H1 (cell line): Measurements from ENCODE around the gene MRPS27. TPM values are rescaled to one million over a fixed set of nuclear protein-coding genes. Genes with fewer than 3 reads are reported as not detected.

Source experiments
- CTCF ChIA-PET: fragments of 300-600 bp; sonication (Branson Sonifier 250); formaldehyde crosslinking; loops from one replicate; lab custom pipeline; 2021; ENCODE audit not compliant: partially characterized antibody; lab: Charles Lee
- POLR2A ChIA-PET: fragments of 300-600 bp; sonication (Branson Sonifier 250); formaldehyde crosslinking; loops from one replicate; lab custom pipeline; 2021; ENCODE audit warnings: inconsistent platforms; ENCODE audit not compliant: partially characterized antibody; lab: Charles Lee
- DNase-seq, 2 experiments: peaks; one replicate each; pipeline versions ENCODE4 v3.0.0 to v3.0.0-alpha.2; 2010 to 2022; ENCODE audit warnings: low spot score in 2 of 2, low read depth in 1 of 2, mixed read lengths in 1 of 2
- FAIRE-seq: peaks from 2 replicates; lab custom pipeline; 2011; peaks lifted over from hg19 to GRCh38; lab: Jason Lieb, UNC
- H2AFZ ChIP-seq: 2 replicates; pipeline ENCODE4 v1.8.1; 2012; ENCODE audit warnings: low read length, inconsistent platforms
- H2AK5ac ChIP-seq: 2 replicates; pipeline ENCODE4 v1.6.1; 2013; ENCODE audit warnings: low read depth, low read length
- H2BK120ac ChIP-seq: replicated peaks from 2 replicates; pipeline ENCODE3; 2013; ENCODE audit warnings: low read depth, low read length, inconsistent platforms
- H2BK12ac ChIP-seq: 2 replicates; pipeline ENCODE4 v1.6.1; 2013; ENCODE audit warnings: low read depth, low read length
- H2BK15ac ChIP-seq: 2 replicates; pipeline ENCODE4 v1.6.1; 2013; ENCODE audit warnings: low read length
- H2BK20ac ChIP-seq: 2 replicates; pipeline ENCODE4 v1.6.1; 2013; ENCODE audit warnings: low read length
- H2BK5ac ChIP-seq: 2 replicates; pipeline ENCODE4 v1.6.1; 2013; ENCODE audit warnings: low read depth, low read length
- H3K14ac ChIP-seq: 2 replicates; pipeline ENCODE4 v1.6.1; 2013; ENCODE audit warnings: inconsistent platforms; ENCODE audit not compliant: insufficient read length
- H3K18ac ChIP-seq: 2 replicates; pipeline ENCODE4 v1.6.1; 2013; ENCODE audit warnings: low read length; ENCODE audit errors: extremely low read depth
- H3K23ac ChIP-seq: 2 replicates; pipeline ENCODE4 v1.6.1; 2013; ENCODE audit warnings: inconsistent platforms; ENCODE audit not compliant: insufficient read length
- H3K23me2 ChIP-seq: 2 replicates; pipeline ENCODE4 v1.6.1; 2013; ENCODE audit warnings: low read depth, low read length
- H3K27ac ChIP-seq: 2 replicates; pipeline ENCODE4 v1.6.1; 2011; ENCODE audit warnings: low read depth, low read length, inconsistent platforms
- H3K27me3 ChIP-seq, 4 experiments: replicated peaks in 1 of 4; 1 replicate in 1 of 4; 2 replicates in 3 of 4; pipeline versions ENCODE4 v1.6.1 to v1.8.1; 2011 to 2013; ENCODE audit warnings: low read length in 3 of 4, mild to moderate bottlenecking in 3 of 4, inconsistent platforms in 2 of 4, mixed read lengths in 2 of 4, moderate library complexity in 1 of 4; ENCODE audit not compliant: control insufficient read depth in 3 of 4, insufficient read depth in 3 of 4; ENCODE audit errors: extremely low read depth in 1 of 4
- H3K36me3 ChIP-seq, 4 experiments: 2 replicates each; pipeline versions ENCODE4 v1.6.1 to v1.8.1; 2011 to 2013; ENCODE audit warnings: mild to moderate bottlenecking in 4 of 4, low read length in 3 of 4, moderate library complexity in 2 of 4, control low read depth in 1 of 4, inconsistent platforms in 1 of 4; ENCODE audit not compliant: insufficient read depth in 4 of 4, control insufficient read depth in 2 of 4
- H3K4ac ChIP-seq: replicated peaks from 2 replicates; pipeline ENCODE3; 2013; ENCODE audit warnings: low read length, low read depth, mixed read lengths, inconsistent platforms; ENCODE audit not compliant: insufficient read length
- H3K4me1 ChIP-seq, 4 experiments: replicated peaks in 1 of 4; 1 replicate in 1 of 4; 2 replicates in 3 of 4; pipeline versions ENCODE4 v1.6.1 to v1.8.1; 2011 to 2013; ENCODE audit warnings: low read length in 3 of 4, inconsistent platforms in 2 of 4, mixed read lengths in 1 of 4; ENCODE audit not compliant: insufficient read depth in 4 of 4, control insufficient read depth in 3 of 4
- H3K4me2 ChIP-seq, 2 experiments: 2 replicates each; pipeline versions ENCODE4 v1.6.1 to v1.8.1; 2011 to 2013; ENCODE audit warnings: low read depth in 2 of 2, low read length in 2 of 2, control low read depth in 1 of 2, inconsistent platforms in 1 of 2, mild to moderate bottlenecking in 1 of 2; ENCODE audit not compliant: insufficient read depth in 1 of 2
- H3K4me3 ChIP-seq, 4 experiments: fragments of 200-600, 300-600 bp in 1 of 4; sonication (generic), shearing (Covaris generic), sonication (Bioruptor Twin) in 1 of 4; 2 replicates each; pipeline versions ENCODE4 v1.5.1 to v1.8.1; 2011 to 2016; ENCODE audit warnings: low read length in 4 of 4, low read depth in 3 of 4, control low read depth in 2 of 4, inconsistent platforms in 2 of 4, mild to moderate bottlenecking in 2 of 4, mixed read lengths in 1 of 4, moderate library complexity in 1 of 4; ENCODE audit not compliant: insufficient read depth in 2 of 4; ENCODE audit errors: extremely low read depth in 1 of 4
- H3K56ac ChIP-seq: replicated peaks from 2 replicates; pipeline ENCODE3; 2013; ENCODE audit warnings: low read depth, mild to moderate bottlenecking, mixed read lengths, low read length, inconsistent platforms; ENCODE audit not compliant: insufficient read length
- H3K79me1 ChIP-seq: 2 replicates; pipeline ENCODE4 v1.6.1; 2013; ENCODE audit warnings: low read depth, low read length, control low read depth
- H3K79me2 ChIP-seq, 2 experiments: 2 replicates each; pipeline versions ENCODE4 v1.6.1 to v1.8.1; 2012 to 2013; ENCODE audit warnings: low read length in 2 of 2, mild to moderate bottlenecking in 2 of 2, inconsistent platforms in 1 of 2; ENCODE audit not compliant: insufficient read depth in 2 of 2, control insufficient read depth in 1 of 2
- H3K9ac ChIP-seq, 4 experiments: replicated peaks in 1 of 4; 1 replicate in 1 of 4; 2 replicates in 3 of 4; pipeline versions ENCODE4 v1.6.1 to v1.8.1; 2011 to 2013; ENCODE audit warnings: low read depth in 3 of 4, low read length in 3 of 4, control low read depth in 2 of 4, mild to moderate bottlenecking in 2 of 4, moderate library complexity in 2 of 4, inconsistent platforms in 1 of 4; ENCODE audit errors: extremely low read depth in 1 of 4
- H3K9me3 ChIP-seq, 2 experiments: 2 replicates each; pipeline versions ENCODE4 v1.6.1 to v1.8.1; 2012 to 2013; ENCODE audit warnings: mild to moderate bottlenecking in 2 of 2, moderate library complexity in 2 of 2, control low read depth in 1 of 2, inconsistent platforms in 1 of 2, low read depth in 1 of 2, low read length in 1 of 2, mixed read lengths in 1 of 2; ENCODE audit not compliant: insufficient read depth in 2 of 2
- H4K20me1 ChIP-seq, 2 experiments: replicated peaks in 1 of 2; 2 replicates each; pipeline versions ENCODE3 to v1.8.1; 2011 to 2013; ENCODE audit warnings: inconsistent platforms in 2 of 2, low read length in 2 of 2, mild to moderate bottlenecking in 1 of 2; ENCODE audit not compliant: insufficient read depth in 2 of 2, control insufficient read depth in 1 of 2
- H4K5ac ChIP-seq: 2 replicates; pipeline ENCODE4 v1.6.1; 2013; ENCODE audit warnings: low read length, low read depth, mixed read lengths, inconsistent platforms; ENCODE audit not compliant: insufficient read length
- H4K8ac ChIP-seq: 2 replicates; pipeline ENCODE4 v1.8.0; 2013; ENCODE audit warnings: mild to moderate bottlenecking, moderate library complexity, low read length, inconsistent platforms; ENCODE audit not compliant: insufficient read depth; ENCODE audit errors: extremely low read depth
- H4K91ac ChIP-seq: replicated peaks from 2 replicates; pipeline ENCODE3; 2013; ENCODE audit warnings: low read length, mixed read lengths, inconsistent platforms; ENCODE audit not compliant: insufficient read length
- BCL11A ChIP-seq, 2 experiments: IDR thresholded peaks; one replicate each; pipeline ENCODE4 v1.6.1; 2011; ENCODE audit warnings: low read depth in 2 of 2, low read length in 2 of 2, mild to moderate bottlenecking in 2 of 2
- EGR1 ChIP-seq: IDR thresholded peaks from 2 replicates; pipeline ENCODE4 v1.6.1; 2011; ENCODE audit warnings: low read depth, low read length, borderline replicate concordance
- TAF1 ChIP-seq: IDR thresholded peaks from 2 replicates; pipeline ENCODE4 v1.6.1; 2011; ENCODE audit warnings: mild to moderate bottlenecking, low read depth, low read length
- TEAD4 ChIP-seq: IDR thresholded peaks from 2 replicates; pipeline ENCODE4 v1.6.1; 2012; ENCODE audit warnings: low read depth, low read length, inconsistent platforms, mixed read lengths
- WGBS, 2 experiments: shearing (Covaris generic) in 1 of 2; methylation state at CpG; one replicate each; pipeline versions ENCODE4 v1.1.6 to v1.1.7; 2013 to 2015; ENCODE audit warnings: low lambda C conversion rate in 2 of 2, mixed read lengths in 2 of 2, inconsistent platforms in 1 of 2, low coverage in 1 of 2, missing lambda C conversion rate in 1 of 2; ENCODE audit not compliant: insufficient replicate concordance in 2 of 2, insufficient coverage in 1 of 2, insufficient read length in 1 of 2; ENCODE audit errors: extremely low coverage in 1 of 2, missing lambda C conversion rate in 1 of 2; 5-methylcytosine and 5-hydroxymethylcytosine counted together
- polyA plus RNA-seq, 7 experiments: library from polyadenylated mRNA; depleted of rRNA in 3 of 7; stranded (reverse) in 5 of 7; unstranded in 2 of 7; fragments of >200 nt in 5 of 7; fragments of 200-250 nt in 2 of 7; gene quantifications; 1 replicate in 5 of 7; 2 replicates in 1 of 7; 4 replicates in 1 of 7; pipeline versions ENCODE4 v1.2.1 to v1.2.3, GENCODE V29; 2011 to 2013; ENCODE audit warnings: missing spikeins in 2 of 7, mixed read lengths in 2 of 7
- total RNA-seq: library from RNA; stranded (reverse); fragmentation: NEBNext Ultra II Directional; extraction: Animal tissue kit (Norgen Biotek cat#: 25700); gene quantifications from 2 replicates; pipeline ENCODE4 v1.2.1, GENCODE V29; 2021

MRPS27 gene
- total and polyA plus RNA-seq, 2 of the 8 experiments (the other 6 are each of a cell fraction or from before 2014, with no cell fraction given), result 93.2 to 102 TPM

- TF ChIP-seq TEAD4 (no peak), BCL11A (IDR thresholded peaks at IDR 0.05; ENCODE audit: low read depth in 2 of 2, low read length in 2 of 2) (no peak), EGR1 (no peak), TAF1 (no peak)
- Histone ChIP-seq H2BK5ac (no peak overlapping the region), H3K4me3 (no peak overlapping the region), H2AK5ac (no peak overlapping the region), H3K14ac (no peak overlapping the region), H2BK15ac (no peak overlapping the region), H3K9ac (no peak overlapping the region), H3K27ac (no peak overlapping the region), H4K20me1 (no peaks in the 10 kb centered on the region), H3K27me3 (no peaks in the 10 kb centered on the region), H3K4me2 (no peak overlapping the region), H3K36me3 (no peaks in the 10 kb centered on the region), H2BK20ac (no peak overlapping the region), H3K79me1 (no peaks in the 10 kb centered on the region), H3K4ac (no peak overlapping the region), H2BK120ac (no peak overlapping the region), H3K4me1 (peaks cover 0 to 3% (median 2%) of the 10 kb centered on the region in 4 experiments; a peak in 4 of 7 replicates), H3K18ac (no peak overlapping the region), H4K5ac (no peak overlapping the region), H3K23ac (no peak overlapping the region), H3K56ac (no peak overlapping the region), H2BK12ac (no peak overlapping the region), H3K23me2 (no peaks in the 10 kb centered on the region), H3K79me2 (no peaks in the 10 kb centered on the region), H2AFZ (no peak overlapping the region), H4K8ac (no peak overlapping the region), H4K91ac (no peak overlapping the region), H3K9me3 (no peaks in the 10 kb centered on the region)
- ChIA-PET POLR2A (no interaction called here), CTCF (interaction anchor here (0.6 to 5.0 kb wide), 7 partner anchors 12 to 163 kb away, joined by 3 to 38 read pairs (median 6); no protein-coding TSS in a partner anchor)
- DNase-seq (no peak), FAIRE-seq (no peak)
- WGBS, 2 experiments, result 90% methylated on average over 1 of the region's 1 CpG; no CpG with 5 or more reads in 1 of the 2 experiments
Measured at GRCh38 chr5:72368271-72368670, 48.2 kb upstream of the MRPS27 start.
